SU-DHL-6 (cell line): ENCODE measurements around the gene SARDH.
"Not testable (repeated sequence)": the region's sequence is repeated elsewhere in the genome, so short reads cannot be mapped to it uniquely, and the experiment has no call there.

Experiments
- H2AFZ ChIP-seq: fragments of 200-600 bp; sonication (generic); 2 replicates; pipeline ENCODE4 v1.6.1; 2014; ENCODE audit warnings: low read depth, mild to moderate bottlenecking, moderate library complexity, mixed read lengths, antibody characterized with exemption, low read length; ENCODE audit not compliant: severe bottlenecking
- H3F3A ChIP-seq: fragments of 200-600 bp; shearing (Covaris generic); 2 replicates; pipeline ENCODE4 v1.6.0; 2016; ENCODE audit warnings: antibody characterized with exemption, mild to moderate bottlenecking; ENCODE audit not compliant: insufficient read depth
- H3K27ac ChIP-seq: fragments of 200-600 bp; sonication (generic); 2 replicates; pipeline ENCODE4 v1.5.1; 2016; ENCODE audit warnings: low read depth, mild to moderate bottlenecking, low read length, moderate library complexity, mixed read lengths
- H3K27me3 ChIP-seq: fragments of 200-600 bp; sonication (generic), shearing (Covaris generic); 2 replicates; pipeline ENCODE4 v1.6.0; 2014; ENCODE audit warnings: mild to moderate bottlenecking, low read length
- H3K36me3 ChIP-seq: fragments of 200-600 bp; sonication (generic); 2 replicates; pipeline ENCODE4 v1.6.1; 2014; ENCODE audit warnings: mild to moderate bottlenecking, low read length, mixed read lengths
- H3K4me2 ChIP-seq: fragments of 300-600, 200-600 bp; shearing (Covaris generic), sonication (generic); 2 replicates; pipeline ENCODE4 v1.6.0; 2014; ENCODE audit warnings: low read length, low read depth, mild to moderate bottlenecking; ENCODE audit not compliant: poor library complexity, severe bottlenecking
- H3K4me3 ChIP-seq: fragments of 200-600 bp; sonication (generic); 2 replicates; pipeline ENCODE4 v1.5.1; 2014; ENCODE audit warnings: antibody characterized with exemption, low read length, mild to moderate bottlenecking, mixed read lengths; ENCODE audit not compliant: insufficient read depth, poor library complexity, severe bottlenecking
- H3K79me2 ChIP-seq: fragments of 200-600 bp; sonication (generic); 2 replicates; pipeline ENCODE4 v1.6.1; 2014; ENCODE audit warnings: mild to moderate bottlenecking, low read length, moderate library complexity; ENCODE audit not compliant: insufficient read depth
- H3K9ac ChIP-seq: fragments of 200-600 bp; sonication (generic); 2 replicates; pipeline ENCODE4 v1.7.0; 2014; ENCODE audit warnings: mild to moderate bottlenecking, low read length
- H3K9me2 ChIP-seq: fragments of 200-600 bp; sonication (generic); replicated peaks from 2 replicates; pipeline ENCODE4 v1.6.1; 2014; ENCODE audit warnings: low read length; ENCODE audit not compliant: insufficient read depth
- H3K9me3 ChIP-seq: fragments of 200-600 bp; sonication (generic); 2 replicates; pipeline ENCODE4 v1.6.1; 2014; ENCODE audit warnings: low read length, mixed read lengths; ENCODE audit not compliant: insufficient read depth
- H4K20me1 ChIP-seq: fragments of 200-600 bp; sonication (generic); 2 replicates; pipeline ENCODE4 v1.6.1; 2014; ENCODE audit warnings: low read depth, mild to moderate bottlenecking, antibody characterized with exemption, low read length, moderate library complexity, mixed read lengths
- CTCF ChIP-seq: fragments of 200-600 bp; sonication (generic); IDR thresholded peaks from one replicate; pipeline ENCODE4 v1.5.1; 2017; ENCODE audit warnings: antibody characterized with exemption, mild to moderate bottlenecking, low read length, moderate library complexity; ENCODE audit not compliant: insufficient read depth, poor library complexity, severe bottlenecking
- EZH2phosphoT487 ChIP-seq: fragments of 200-600 bp; sonication (generic), shearing (Covaris generic); conservative IDR thresholded peaks from 2 replicates; pipeline ENCODE4 v1.6.1; 2018; ENCODE audit warnings: mild to moderate bottlenecking, antibody characterized with exemption, low read length, moderate library complexity, mixed read lengths

Gene SARDH

GRCh38 chr9:133628766-133629165, 109.4 kb downstream of the SARDH start:
- Histone ChIP-seq H3F3A (no peaks in the 10 kb centered on the region), H3K9me2 (no peaks in the 10 kb centered on the region), H4K20me1 (no peaks in the 10 kb centered on the region), H3K27ac (no peak overlapping the region), H3K9me3 (no peaks in the 10 kb centered on the region), H3K27me3 (no peaks in the 10 kb centered on the region), H3K4me2 (no peak overlapping the region), H3K79me2 (no peaks in the 10 kb centered on the region), H2AFZ (no peak overlapping the region), H3K36me3 (no peaks in the 10 kb centered on the region), H3K4me3 (no peak overlapping the region), H3K9ac (no peak overlapping the region)
- TF ChIP-seq CTCF (no peak), EZH2phosphoT487 (no peak)

- Histone ChIP-seq H4K20me1 (no peaks in the 10 kb centered on the region), H3K79me2 (no peaks in the 10 kb centered on the region), H3K4me2 (no peak overlapping the region), H3K27me3 (no peaks in the 10 kb centered on the region), H3K36me3 (no peaks in the 10 kb centered on the region), H3K9ac (no peak overlapping the region), H2AFZ (no peak overlapping the region), H3F3A (no peaks in the 10 kb centered on the region), H3K9me3 (no peaks in the 10 kb centered on the region), H3K27ac (no peak overlapping the region), H3K9me2 (no peaks in the 10 kb centered on the region), H3K4me3 (no peak overlapping the region)
- TF ChIP-seq EZH2phosphoT487: no peak
- no peak for TF ChIP-seq CTCF
Measured at GRCh38 chr9:133627341-133627740, 110.8 kb downstream of the SARDH start.

- not testable (repeated sequence) for H3K79me2 ChIP-seq, H2AFZ ChIP-seq, H3K9me2 ChIP-seq, H3K4me2 ChIP-seq, H3K4me3 ChIP-seq, H3K9ac ChIP-seq, H4K20me1 ChIP-seq, H3K27ac ChIP-seq, H3F3A ChIP-seq, H3K36me3 ChIP-seq, H3K9me3 ChIP-seq, H3K27me3 ChIP-seq
Measured at GRCh38 chr9:133626008-133626407, 112.1 kb downstream of the SARDH start.

GRCh38 chr9:133622555-133622954, 115.6 kb downstream of the SARDH start:
- Histone ChIP-seq H3K79me2 (no peaks in the 10 kb centered on the region), H3K9me3 (no peaks in the 10 kb centered on the region), H3K4me3 (no peak overlapping the region), H3K36me3 (no peaks in the 10 kb centered on the region), H3K9ac (no peak overlapping the region), H3K27me3 (no peaks in the 10 kb centered on the region), H4K20me1 (no peaks in the 10 kb centered on the region), H2AFZ (no peak overlapping the region), H3K9me2 (no peaks in the 10 kb centered on the region), H3K27ac (no peak overlapping the region), H3F3A (no peaks in the 10 kb centered on the region), H3K4me2 (no peak overlapping the region)
- no peak for TF ChIP-seq EZH2phosphoT487
- no peak for TF ChIP-seq CTCF
